Measurements from ENCODE around the gene DEFB132. TPM values are rescaled to one million over a fixed set of nuclear protein-coding genes. Genes with fewer than 3 reads are reported as not detected.

The DEFB132 gene
- total and polyA plus RNA-seq, 2 of the 13 experiments (the other 11 are each of a cell fraction or from before 2014, with no cell fraction given), result not detected

GRCh38 chr20:277496-277781, 19.9 kb downstream of the DEFB132 start:
- Histone ChIP-seq H3K4me3 (replicated peaks in 1 of 3; ENCODE audit: insufficient read depth in 1 of 3, low read depth in 2 of 3, low read length in 3 of 3) (no peak overlapping the region), H3K79me2 (ENCODE audit: insufficient read depth, low read length) (no peaks in the 10 kb centered on the region), H3K9ac (ENCODE audit: insufficient read depth, low read depth, low read length) (no peak overlapping the region), H4K20me1 (ENCODE audit: insufficient read depth, low read length) (no peaks in the 10 kb centered on the region), H3K4me2 (ENCODE audit: low read depth, low read length) (no peak overlapping the region), H3K36me3 (replicated peaks in 1 of 2; ENCODE audit: control insufficient read depth in 1 of 2, insufficient read depth in 2 of 2, low read length in 2 of 2) (peaks cover 30 to 42% of the 10 kb centered on the region in 2 experiments), H3K27ac (ENCODE audit: extremely low read length, insufficient read depth, low read length) (no peak overlapping the region), H3K9me3 (ENCODE audit: low read length) (no peaks in the 10 kb centered on the region), H3K27me3 (ENCODE audit: control insufficient read depth in 1 of 2, insufficient read depth in 2 of 2, low read length in 2 of 2) (no peaks in the 10 kb centered on the region), H3K4me1 (ENCODE audit: insufficient read depth, low read length) (no peaks in the 10 kb centered on the region), H2AFZ (ENCODE audit: low read length) (no peak overlapping the region)
- DNase-seq (ENCODE audit: low spot score) (no peak), FAIRE-seq (no peak), ATAC-seq (no peak)
- in situ Hi-C loops (cut with HindIII; ENCODE audit: extremely low pct_ligation_motif_present, low pct_unique_long_range_greater_than_20kb) (no loop called here), intact Hi-C loops (cut with micrococcal nuclease; ENCODE audit: unreplicated experiment) (no loop called here)
- ChIA-PET CTCF (ENCODE audit: low intra/inter-chr PET ratio, low total read pairs) (no interaction called here), POLR2A (no interaction called here)
- 96% methylated on average over 3 of the region's 3 CpGs for WGBS (ENCODE audit: low lambda C conversion rate)
- TF ChIP-seq WIZ (CRISPR knock-in tag; IDR thresholded peaks at IDR 0.05), result no peak
- no peak for TF ChIP-seq MBNL3 (CRISPR knock-in tag; conservative IDR thresholded peaks at IDR 0.05)
- TF ChIP-seq PHF20 (CRISPR knock-in tag; IDR thresholded peaks at IDR 0.05), result no peak
- no peak for TF ChIP-seq THAP9 (CRISPR knock-in tag; IDR thresholded peaks at IDR 0.05; ENCODE audit: borderline replicate concordance)
- no peak for TF ChIP-seq PLSCR1 (CRISPR knock-in tag; IDR thresholded peaks at IDR 0.05; ENCODE audit: borderline replicate concordance)
- no peak for TF ChIP-seq ZBTB1 (CRISPR knock-in tag; IDR thresholded peaks at IDR 0.05; ENCODE audit: borderline replicate concordance)
- TF ChIP-seq, protein P1, sequence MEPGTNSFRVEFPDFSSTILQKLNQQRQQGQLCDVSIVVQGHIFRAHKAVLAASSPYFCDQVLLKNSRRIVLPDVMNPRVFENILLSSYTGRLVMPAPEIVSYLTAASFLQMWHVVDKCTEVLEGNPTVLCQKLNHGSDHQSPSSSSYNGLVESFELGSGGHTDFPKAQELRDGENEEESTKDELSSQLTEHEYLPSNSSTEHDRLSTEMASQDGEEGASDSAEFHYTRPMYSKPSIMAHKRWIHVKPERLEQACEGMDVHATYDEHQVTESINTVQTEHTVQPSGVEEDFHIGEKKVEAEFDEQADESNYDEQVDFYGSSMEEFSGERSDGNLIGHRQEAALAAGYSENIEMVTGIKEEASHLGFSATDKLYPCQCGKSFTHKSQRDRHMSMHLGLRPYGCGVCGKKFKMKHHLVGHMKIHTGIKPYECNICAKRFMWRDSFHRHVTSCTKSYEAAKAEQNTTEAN (CRISPR knock-in tag; conservative IDR thresholded peaks at IDR 0.05), result no peak
- no peak for TF ChIP-seq TRIM22 (IDR thresholded peaks at IDR 0.05)
- TF ChIP-seq, protein P2, sequence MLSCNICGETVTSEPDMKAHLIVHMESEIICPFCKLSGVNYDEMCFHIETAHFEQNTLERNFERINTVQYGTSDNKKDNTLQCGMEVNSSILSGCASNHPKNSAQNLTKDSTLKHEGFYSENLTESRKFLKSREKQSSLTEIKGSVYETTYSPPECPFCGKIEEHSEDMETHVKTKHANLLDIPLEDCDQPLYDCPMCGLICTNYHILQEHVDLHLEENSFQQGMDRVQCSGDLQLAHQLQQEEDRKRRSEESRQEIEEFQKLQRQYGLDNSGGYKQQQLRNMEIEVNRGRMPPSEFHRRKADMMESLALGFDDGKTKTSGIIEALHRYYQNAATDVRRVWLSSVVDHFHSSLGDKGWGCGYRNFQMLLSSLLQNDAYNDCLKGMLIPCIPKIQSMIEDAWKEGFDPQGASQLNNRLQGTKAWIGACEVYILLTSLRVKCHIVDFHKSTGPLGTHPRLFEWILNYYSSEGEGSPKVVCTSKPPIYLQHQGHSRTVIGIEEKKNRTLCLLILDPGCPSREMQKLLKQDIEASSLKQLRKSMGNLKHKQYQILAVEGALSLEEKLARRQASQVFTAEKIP (CRISPR knock-in tag; IDR thresholded peaks at IDR 0.05; ENCODE audit: borderline replicate concordance), result no peak
- no peak for TF ChIP-seq RXRB (CRISPR knock-in tag; IDR thresholded peaks at IDR 0.05; ENCODE audit: borderline replicate concordance)
- no peak for TF ChIP-seq SRSF1 (optimal IDR thresholded peaks at IDR 0.05; ENCODE audit: low read depth, low read length)
- TF ChIP-seq ATM (IDR thresholded peaks at IDR 0.05; ENCODE audit: borderline replicate concordance), result no peak
- no peak for TF ChIP-seq HIVEP1 (CRISPR knock-in tag; IDR thresholded peaks at IDR 0.05)
- TF ChIP-seq ZNF678 (CRISPR knock-in tag; IDR thresholded peaks at IDR 0.05), result no peak
- TF ChIP-seq NPAS2 (CRISPR knock-in tag; IDR thresholded peaks at IDR 0.05; ENCODE audit: borderline replicate concordance), result no peak
- TF ChIP-seq ZNF20 (CRISPR knock-in tag; IDR thresholded peaks at IDR 0.05), result no peak
- TF ChIP-seq MAFG (CRISPR knock-in tag; IDR thresholded peaks at IDR 0.05), result no peak
- TF ChIP-seq ZNF562 (CRISPR knock-in tag; IDR thresholded peaks at IDR 0.05; ENCODE audit: borderline replicate concordance), result no peak
- no TSS peak for BruUV-seq (replicated peaks)

Measured in HepG2 (cell line).